IMR-90 (cell line): ENCODE measurements around the gene IFIT2. TPM values are rescaled to one million over a fixed set of nuclear protein-coding genes. Genes with fewer than 3 reads are reported as not detected.
A peak's percentile ranks its signal among the peaks of the same experiment; 100 is the strongest.

Experiments
- ATAC-seq: fragments of 200-7000 bp; cut with Tn5 transposase; 2 replicates; pipeline ENCODE4 v1.9.1; 2020; ENCODE audit warnings: low read depth, mild to moderate bottlenecking, moderate library complexity
- BruUV-seq: library from RNA; stranded (reverse); fragments of 400-500 nt; replicated peaks from 2 replicates; lab custom pipeline; 2021; lab: Mats Ljungman, UMichigan
- CTCF ChIA-PET: fragments of 300-600 bp; formaldehyde crosslinking; extraction: SDS; loops from one replicate; lab custom pipeline; 2021; ENCODE audit warnings: antibody characterized with exemption; lab: Yijun Ruan, JAX
- POLR2A ChIA-PET: fragments of 300-600 bp; sonication (Branson Sonifier 250); formaldehyde crosslinking; loops from one replicate; lab custom pipeline; 2022; ENCODE audit warnings: antibody characterized with exemption; ENCODE audit not compliant: unreplicated experiment; lab: Charles Lee
- DNase-seq: peaks from one replicate; pipeline ENCODE4 v3.0.0; 2013
- H2AFZ ChIP-seq: replicated peaks from 2 replicates; pipeline ENCODE3; 2013; ENCODE audit warnings: low read length, mild to moderate bottlenecking; ENCODE audit not compliant: poor library complexity
- H2AK5ac ChIP-seq: 2 replicates; pipeline ENCODE4 v1.6.1; 2013; ENCODE audit warnings: low read depth, low read length, inconsistent platforms
- H2AK9ac ChIP-seq: replicated peaks from 2 replicates; pipeline ENCODE3; 2013; ENCODE audit warnings: mild to moderate bottlenecking, low read depth, low read length, moderate library complexity; ENCODE audit not compliant: poor library complexity
- H2BK120ac ChIP-seq: 2 replicates; pipeline ENCODE4 v1.6.1; 2013; ENCODE audit warnings: low read depth, low read length, inconsistent platforms
- H2BK15ac ChIP-seq: 3 replicates; pipeline ENCODE4 v1.6.1; 2013; ENCODE audit warnings: low read depth, low read length, inconsistent platforms
- H2BK20ac ChIP-seq: 2 replicates; pipeline ENCODE4 v1.6.1; 2013; ENCODE audit warnings: low read depth, mild to moderate bottlenecking, inconsistent platforms, low read length, moderate library complexity
- H2BK5ac ChIP-seq: 2 replicates; pipeline ENCODE4 v1.6.1; 2013; ENCODE audit warnings: mild to moderate bottlenecking, low read depth, low read length, inconsistent platforms; ENCODE audit not compliant: poor library complexity, severe bottlenecking
- H3K14ac ChIP-seq: replicated peaks from 2 replicates; pipeline ENCODE4 v1.6.1; 2013; ENCODE audit warnings: low read depth, low read length, inconsistent platforms
- H3K18ac ChIP-seq: 2 replicates; pipeline ENCODE4 v1.6.1; 2013; ENCODE audit warnings: low read depth, low read length, control low read depth
- H3K23ac ChIP-seq: 2 replicates; pipeline ENCODE4 v1.6.1; 2013; ENCODE audit warnings: low read depth, low read length, inconsistent platforms
- H3K27ac ChIP-seq: 2 replicates; pipeline ENCODE4 v1.5.1; 2013; ENCODE audit warnings: mild to moderate bottlenecking, control low read depth, low read length; ENCODE audit not compliant: insufficient read depth
- H3K27me3 ChIP-seq: 2 replicates; pipeline ENCODE4 v1.6.1; 2013; ENCODE audit warnings: low read length; ENCODE audit not compliant: control insufficient read depth, insufficient read depth
- H3K36me3 ChIP-seq: 2 replicates; pipeline ENCODE4 v1.6.1; 2013; ENCODE audit warnings: low read length, mixed read lengths; ENCODE audit not compliant: control insufficient read depth, insufficient read depth
- H3K4ac ChIP-seq: 2 replicates; pipeline ENCODE4 v1.6.1; 2013; ENCODE audit warnings: low read depth, low read length, inconsistent platforms
- H3K4me1 ChIP-seq: 2 replicates; pipeline ENCODE4 v1.6.1; 2013; ENCODE audit warnings: low read length, mixed read lengths; ENCODE audit not compliant: control insufficient read depth, insufficient read depth
- H3K4me2 ChIP-seq: 2 replicates; pipeline ENCODE4 v1.6.1; 2013; ENCODE audit warnings: low read depth, mild to moderate bottlenecking, control low read depth, low read length, moderate library complexity
- H3K4me3 ChIP-seq: 2 replicates; pipeline ENCODE4 v1.5.1; 2013; ENCODE audit warnings: low read depth, mild to moderate bottlenecking, control low read depth, low read length, moderate library complexity; ENCODE audit not compliant: insufficient read depth
- H3K56ac ChIP-seq: 2 replicates; pipeline ENCODE4 v1.6.1; 2013; ENCODE audit warnings: low read length, inconsistent platforms; ENCODE audit not compliant: insufficient read depth; ENCODE audit errors: extremely low read depth
- H3K79me1 ChIP-seq, 2 experiments: 2 replicates each; pipeline ENCODE4 v1.6.1; 2013; ENCODE audit warnings: low read length in 2 of 2, inconsistent platforms in 1 of 2, low read depth in 1 of 2
- H3K9ac ChIP-seq: 2 replicates; pipeline ENCODE4 v1.6.1; 2013; ENCODE audit warnings: low read depth, low read length, control low read depth
- H3K9me1 ChIP-seq: 2 replicates; pipeline ENCODE4 v1.6.1; 2013; ENCODE audit warnings: low read length, inconsistent platforms; ENCODE audit not compliant: insufficient read depth
- H3K9me3 ChIP-seq: 2 replicates; pipeline ENCODE4 v1.6.1; 2013; ENCODE audit warnings: low read length; ENCODE audit not compliant: control insufficient read depth, insufficient read depth
- H4K20me1 ChIP-seq: 2 replicates; pipeline ENCODE4 v1.6.1; 2013; ENCODE audit warnings: low read length, inconsistent platforms; ENCODE audit not compliant: insufficient read depth
- H4K5ac ChIP-seq: 2 replicates; pipeline ENCODE4 v1.6.1; 2013; ENCODE audit warnings: mild to moderate bottlenecking, low read depth, low read length, control low read depth
- H4K8ac ChIP-seq, 2 experiments: 2 replicates each; pipeline ENCODE4 v1.6.1; 2013; ENCODE audit warnings: low read depth in 2 of 2, low read length in 2 of 2, control low read depth in 1 of 2, inconsistent platforms in 1 of 2
- H4K91ac ChIP-seq: 2 replicates; pipeline ENCODE4 v1.6.1; 2013; ENCODE audit warnings: low read depth, low read length, inconsistent platforms; ENCODE audit not compliant: insufficient read depth
- CEBPB ChIP-seq: IDR thresholded peaks from 2 replicates; pipeline ENCODE4 v1.6.1; 2012; ENCODE audit warnings: low read depth, low read length, improper control_type of control experiment
- ELK1 ChIP-seq: fragments of 150-350 bp; IDR thresholded peaks from 2 replicates; pipeline ENCODE4 v1.6.1; 2016; ENCODE audit warnings: low read depth, mild to moderate bottlenecking, low read length, moderate library complexity, borderline replicate concordance
- FOS ChIP-seq: fragments of 150-350 bp; IDR thresholded peaks from 2 replicates; pipeline ENCODE4 v1.6.1; 2016; ENCODE audit warnings: low read depth, low read length
- MAZ ChIP-seq: IDR thresholded peaks from 2 replicates; pipeline ENCODE4 v1.6.1; 2012; ENCODE audit warnings: low read depth, mild to moderate bottlenecking, low read length, improper control_type of control experiment, moderate library complexity, borderline replicate concordance
- POLR2A ChIP-seq: IDR thresholded peaks from 2 replicates; pipeline ENCODE4 v1.6.1; 2012; ENCODE audit warnings: mild to moderate bottlenecking, low read depth, low read length
- SMC3 ChIP-seq: fragments of 150-350 bp; IDR thresholded peaks from 2 replicates; pipeline ENCODE4 v1.6.1; 2016; ENCODE audit warnings: low read depth, mild to moderate bottlenecking, antibody characterized with exemption, low read length, moderate library complexity
- WGBS, 2 experiments: methylation state at CpG; one replicate each; pipeline versions ENCODE4 v1.1.5 to v1.1.7; 2013; ENCODE audit warnings: missing lambda C conversion rate in 2 of 2; ENCODE audit not compliant: insufficient read length in 1 of 2; ENCODE audit errors: extremely low coverage in 2 of 2; 5-methylcytosine and 5-hydroxymethylcytosine counted together
- dilution Hi-C: fragments of 300-500 bp; cut with HindIII; formaldehyde crosslinking; loops from one replicate; pipeline ENCODE4 v1.14.3; 2018; ENCODE audit warnings: low sequenced_read_pairs; ENCODE audit not compliant: unreplicated experiment
- in situ Hi-C: fragments of 300-500 bp; cut with MboI; formaldehyde crosslinking; loops from 3 replicates; pipeline ENCODE4 v1.14.3; 2019; ENCODE audit warnings: low sequenced_read_pairs, inconsistent platforms, mixed read lengths
- intact Hi-C: fragments of 100-400 bp; cut with micrococcal nuclease; formaldehyde crosslinking; loops from 2 replicates; pipeline ENCODE4 v1.10.0; 2022
- polyA plus RNA-seq, 3 experiments: library from polyadenylated mRNA; depleted of rRNA; stranded (reverse); fragments of >200 nt; gene quantifications; 2 replicates each; pipeline ENCODE4 v1.2.3, GENCODE V29; 2012; ENCODE audit warnings: low replicate concordance in 1 of 3
- total RNA-seq: library from RNA; depleted of rRNA; stranded (reverse); fragments of >200 nt; gene quantifications from 2 replicates; pipeline ENCODE4 v1.2.3, GENCODE V29; 2012
- TF ChIP-seq, protein P1 (sequence below): fragments of 150-350 bp; IDR thresholded peaks from 2 replicates; pipeline ENCODE4 v1.6.1; 2017; ENCODE audit warnings: mild to moderate bottlenecking, antibody characterized with exemption, low read length, low read depth

The IFIT2 gene
- total and polyA plus RNA-seq, 2 of the 4 experiments (the other 2 are of a cell fraction), result 1.1 to 2.2 TPM

DNA sequence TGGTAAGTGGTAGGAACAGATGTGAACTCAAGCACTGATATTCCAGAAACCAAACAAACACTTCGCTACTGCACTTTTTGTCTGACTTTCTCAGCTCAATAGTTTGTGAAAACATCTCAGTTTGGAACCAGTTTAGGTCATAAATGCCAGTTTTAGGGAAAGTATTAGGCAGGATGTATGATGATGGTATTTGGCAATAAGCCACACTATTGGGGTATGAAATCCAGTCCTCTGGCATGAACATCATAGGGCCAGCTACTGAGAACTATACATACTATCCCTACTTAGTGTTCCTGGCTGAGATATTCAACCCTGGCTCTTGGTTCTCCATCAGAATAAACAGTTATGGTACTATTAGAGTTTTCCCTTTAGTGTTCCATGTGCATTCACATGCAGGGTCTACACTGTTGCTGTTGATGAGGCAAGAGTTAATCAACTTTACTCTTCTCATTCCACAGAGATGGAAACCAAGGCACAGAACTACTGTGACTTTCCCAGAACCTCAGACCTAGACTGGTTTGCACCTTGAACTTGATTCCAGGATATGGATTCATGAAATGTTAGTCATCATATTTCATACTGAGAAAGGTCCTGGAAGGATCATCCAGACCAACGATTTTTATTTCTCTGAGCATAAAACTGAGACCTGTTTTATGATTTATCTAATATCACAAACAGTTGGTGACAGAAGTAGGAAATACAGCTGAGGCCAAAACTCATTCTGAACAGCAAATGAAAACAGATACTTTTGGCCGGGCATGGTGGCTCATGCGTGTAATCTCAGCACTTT, 20.0 kb upstream of the IFIT2 start:
- peaks cover 28% of the 10 kb centered on the region for H3K4me1 ChIP-seq
- H2AK9ac ChIP-seq, result no peak overlapping the region
- H4K8ac ChIP-seq, result no peak overlapping the region; a peak in 1 of 4 replicates
- H3K23ac ChIP-seq, result no peak overlapping the region
- WGBS, 2 experiments, result 73% methylated on average over 2 of the region's 4 CpGs; no CpG with 5 or more reads in 1 of the 2 experiments
- ChIA-PET POLR2A (interaction anchor here (0.7 kb wide), 1 partner anchor 76 kb away, joined by 3 read pairs; no protein-coding TSS in a partner anchor), CTCF (no interaction called here)
- no peak overlapping the region for H3K27ac ChIP-seq
- no peak overlapping the region for H3K9ac ChIP-seq
- dilution Hi-C loops (no loop called here), intact Hi-C loops (loop anchor here (5.0 kb wide), 1 partner anchor 70 kb away; no protein-coding TSS in a partner anchor), in situ Hi-C loops (no loop called here)
- peak overlapping the region; percentile 41 for H2BK120ac ChIP-seq
- H3K4me3 ChIP-seq, result no peak overlapping the region
- H3K18ac ChIP-seq, result no peak overlapping the region; the same call in 1 of the 2 replicates
- peak overlapping the region; percentile 50; the same call in 1 of the 2 replicates for H3K4ac ChIP-seq
- H2BK20ac ChIP-seq, result peak overlapping the region; percentile 78; the same call in 1 of the 2 replicates
- H4K91ac ChIP-seq, result no peak overlapping the region; the same call in 1 of the 2 replicates
- H2BK5ac ChIP-seq, result peak overlapping the region; percentile 2
- TF ChIP-seq POLR2A (no peak), CEBPB (no peak), MAZ (no peak), FOS (no peak), SMC3 (no peak), ELK1 (no peak)
- TF ChIP-seq, protein P1, sequence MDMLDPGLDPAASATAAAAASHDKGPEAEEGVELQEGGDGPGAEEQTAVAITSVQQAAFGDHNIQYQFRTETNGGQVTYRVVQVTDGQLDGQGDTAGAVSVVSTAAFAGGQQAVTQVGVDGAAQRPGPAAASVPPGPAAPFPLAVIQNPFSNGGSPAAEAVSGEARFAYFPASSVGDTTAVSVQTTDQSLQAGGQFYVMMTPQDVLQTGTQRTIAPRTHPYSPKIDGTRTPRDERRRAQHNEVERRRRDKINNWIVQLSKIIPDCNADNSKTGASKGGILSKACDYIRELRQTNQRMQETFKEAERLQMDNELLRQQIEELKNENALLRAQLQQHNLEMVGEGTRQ, result no peak
- no peak overlapping the region for H3K56ac ChIP-seq
- H2AFZ ChIP-seq, result no peak overlapping the region
- H3K27me3 ChIP-seq, result no peaks in the 10 kb centered on the region
- no peaks in the 10 kb centered on the region for H4K20me1 ChIP-seq
- H2BK15ac ChIP-seq, result peak overlapping the region; percentile 2; the same call in 1 of the 3 replicates
- ATAC-seq (no peak), DNase-seq (no peak)
- H3K9me1 ChIP-seq, result no peaks in the 10 kb centered on the region
- peak overlapping the region; percentile 31; the same call in 1 of the 2 replicates for H2AK5ac ChIP-seq
- H4K5ac ChIP-seq, result no peak overlapping the region
- H3K9me3 ChIP-seq, result no peaks in the 10 kb centered on the region
- no peaks in the 10 kb centered on the region for H3K36me3 ChIP-seq
- BruUV-seq, result no TSS peak
- H3K4me2 ChIP-seq, result no peak overlapping the region
- H3K79me1 ChIP-seq, result no peaks in the 10 kb centered on the region
- peak overlapping the region; percentile 70 for H3K14ac ChIP-seq
